ENCODE measurements around the gene ELFN1.

Gene ELFN1

GRCh38 chr7:1779445-1779844 lies 109.4 kb downstream of the ELFN1 start:
- DNase-seq (ENCODE audit: extremely low read depth in 1 of 2, low read depth in 1 of 2), result no peak

GRCh38 chr7:1781369-1781768 lies 111.3 kb downstream of the ELFN1 start:
- DNase-seq (ENCODE audit: extremely low read depth in 1 of 2, low read depth in 1 of 2), result no peak

- no peak for DNase-seq (ENCODE audit: extremely low read depth in 1 of 2, low read depth in 1 of 2)
Measured at GRCh38 chr7:1785839-1786238, 115.8 kb downstream of the ELFN1 start.

GRCh38 chr7:1787241-1787640 lies 117.2 kb downstream of the ELFN1 start:
- no peak for DNase-seq (ENCODE audit: extremely low read depth in 1 of 2, low read depth in 1 of 2)

DNA sequence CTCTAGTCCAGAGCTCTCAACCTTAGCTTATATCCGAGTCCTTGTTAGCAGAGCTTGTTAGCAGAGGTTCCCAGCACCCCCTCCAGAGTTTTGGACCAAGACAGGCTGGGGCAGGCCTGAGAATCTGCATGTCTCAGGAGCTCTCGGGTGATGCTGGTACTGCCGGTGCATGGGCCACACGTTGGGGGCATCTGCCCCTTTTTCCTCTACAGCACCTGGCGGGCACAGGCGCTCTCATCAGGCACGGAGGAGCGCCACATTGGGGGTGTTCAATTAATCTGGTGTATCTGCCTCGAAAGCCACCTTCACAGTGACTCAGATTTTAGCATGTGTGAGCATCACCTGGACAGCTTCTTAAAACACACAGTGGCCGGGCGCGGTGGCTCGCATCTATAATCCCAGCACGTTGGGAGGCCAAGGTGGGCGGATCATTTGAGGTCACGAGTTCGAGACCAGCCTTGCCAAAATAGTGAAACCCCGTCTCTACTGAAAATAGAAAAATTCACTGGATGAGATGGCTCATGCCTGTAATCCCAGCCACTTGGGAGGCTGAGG lies 117.7 kb downstream of the ELFN1 start:
- no peak for DNase-seq (ENCODE audit: extremely low read depth in 1 of 2, low read depth in 1 of 2)

- no peak for DNase-seq (ENCODE audit: extremely low read depth in 1 of 2, low read depth in 1 of 2)
Measured at GRCh38 chr7:1794888-1795542, 124.9 kb downstream of the ELFN1 start.

All from activated CD8-positive, alpha-beta memory T cell treated with anti-CD3 and anti-CD28 coated beads for 1 hour (primary cell).